Choroid plexus epithelial cell (primary cell): ENCODE results near the gene NDEL1.

Experiments
- DNase-seq: peaks from one replicate; pipeline ENCODE4 v3.0.0-alpha.2; 2010; ENCODE audit warnings: low read depth
- H3K4me3 ChIP-seq: 2 replicates; pipeline ENCODE4 v1.5.1; 2011; ENCODE audit warnings: low read depth, mild to moderate bottlenecking, control low read depth, low read length, moderate library complexity
- TF ChIP-seq, protein P1 (sequence below): conservative IDR thresholded peaks from 2 replicates; pipeline ENCODE4 v1.5.1; 2011; ENCODE audit warnings: low read depth, mild to moderate bottlenecking, control low read depth, inconsistent platforms, low read length, moderate library complexity

The NDEL1 gene

GRCh38 chr17:8464941-8465340, 29.3 kb downstream of the NDEL1 start:
- no peak for DNase-seq
- H3K4me3 ChIP-seq, result no peak overlapping the region
- TF ChIP-seq, protein P1, sequence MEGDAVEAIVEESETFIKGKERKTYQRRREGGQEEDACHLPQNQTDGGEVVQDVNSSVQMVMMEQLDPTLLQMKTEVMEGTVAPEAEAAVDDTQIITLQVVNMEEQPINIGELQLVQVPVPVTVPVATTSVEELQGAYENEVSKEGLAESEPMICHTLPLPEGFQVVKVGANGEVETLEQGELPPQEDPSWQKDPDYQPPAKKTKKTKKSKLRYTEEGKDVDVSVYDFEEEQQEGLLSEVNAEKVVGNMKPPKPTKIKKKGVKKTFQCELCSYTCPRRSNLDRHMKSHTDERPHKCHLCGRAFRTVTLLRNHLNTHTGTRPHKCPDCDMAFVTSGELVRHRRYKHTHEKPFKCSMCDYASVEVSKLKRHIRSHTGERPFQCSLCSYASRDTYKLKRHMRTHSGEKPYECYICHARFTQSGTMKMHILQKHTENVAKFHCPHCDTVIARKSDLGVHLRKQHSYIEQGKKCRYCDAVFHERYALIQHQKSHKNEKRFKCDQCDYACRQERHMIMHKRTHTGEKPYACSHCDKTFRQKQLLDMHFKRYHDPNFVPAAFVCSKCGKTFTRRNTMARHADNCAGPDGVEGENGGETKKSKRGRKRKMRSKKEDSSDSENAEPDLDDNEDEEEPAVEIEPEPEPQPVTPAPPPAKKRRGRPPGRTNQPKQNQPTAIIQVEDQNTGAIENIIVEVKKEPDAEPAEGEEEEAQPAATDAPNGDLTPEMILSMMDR, result no peak

GRCh38 chr17:8465356-8465755, 29.7 kb downstream of the NDEL1 start:
- TF ChIP-seq, protein P1, result no peak
- DNase-seq, result peak; percentile 69
- no peak overlapping the region for H3K4me3 ChIP-seq

DNA sequence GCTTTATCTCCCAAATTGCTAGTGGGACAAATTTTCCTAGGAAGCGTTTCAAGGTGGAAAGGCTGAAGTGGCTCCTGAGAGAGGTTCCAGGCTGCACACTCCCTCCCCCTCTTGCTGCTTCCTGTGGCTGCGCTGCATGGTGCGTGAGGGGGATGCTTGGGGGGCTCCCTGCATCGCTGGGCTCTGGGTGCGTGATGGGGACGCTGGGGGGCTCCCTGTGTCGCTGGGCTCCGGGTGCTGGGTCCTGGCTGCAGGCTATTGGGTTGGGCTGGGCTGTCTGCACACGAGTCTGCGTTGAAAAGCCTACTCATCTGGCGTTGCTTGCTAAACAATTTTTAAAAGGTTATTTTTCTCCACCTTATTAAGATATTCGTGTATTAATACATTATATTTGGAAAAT, 30.1 kb downstream of the NDEL1 start:
- H3K4me3 ChIP-seq, result no peak overlapping the region
- TF ChIP-seq, protein P1, result no peak
- no peak for DNase-seq

- TF ChIP-seq, protein P1, result no peak
- no peak overlapping the region for H3K4me3 ChIP-seq
- DNase-seq, result peak; percentile 33
Observed at GRCh38 chr17:8466456-8466855, 30.8 kb downstream of the NDEL1 start.

- TF ChIP-seq, protein P1, result no peak
- no peak for DNase-seq
- no peak overlapping the region for H3K4me3 ChIP-seq
Observed at GRCh38 chr17:8466873-8467272, 31.2 kb downstream of the NDEL1 start.

GRCh38 chr17:8467527-8467926, 31.8 kb downstream of the NDEL1 start:
- no peak for DNase-seq
- H3K4me3 ChIP-seq, result no peak overlapping the region
- TF ChIP-seq, protein P1, result no peak

GRCh38 chr17:8468127-8468526, 32.4 kb downstream of the NDEL1 start:
- DNase-seq, result no peak
- TF ChIP-seq, protein P1, result no peak
- no peak overlapping the region for H3K4me3 ChIP-seq
